ENCODE measurements around the gene CDKN2B-AS1. TPM values are rescaled to one million over a fixed set of nuclear protein-coding genes. Genes with fewer than 3 reads are reported as not detected.

Gene CDKN2B-AS1
- total RNA-seq, 1 donor from 2014 or later: not detected

DNA sequence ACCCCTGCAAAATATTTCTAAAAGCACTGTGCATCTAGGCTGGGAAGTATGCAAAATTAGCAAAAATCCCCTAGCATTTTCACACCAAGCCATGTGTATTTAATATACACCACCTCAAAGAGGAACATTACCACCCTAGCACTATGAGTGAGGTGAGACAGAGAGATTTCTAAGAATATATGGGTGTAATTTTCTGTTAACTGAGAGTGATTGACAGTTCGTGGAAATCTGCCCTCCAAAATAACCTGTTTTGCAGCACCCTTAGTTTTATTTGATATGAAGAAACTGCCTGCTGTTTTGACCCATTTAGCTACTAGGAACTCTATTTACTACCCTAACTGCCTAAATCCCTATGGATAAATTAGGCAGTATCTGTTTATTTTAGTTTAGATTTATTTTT, 78.8 kb downstream of the CDKN2B-AS1 start:
- Mint-ChIP-seq H3K4me1 (no peaks in the 10 kb centered on the region), H3K36me3 (no peaks in the 10 kb centered on the region), H3K27me3 (ENCODE audit: insufficient read depth, low read depth) (no peaks in the 10 kb centered on the region), H3K9me3 (no peaks in the 10 kb centered on the region), H3K4me3 (no peak overlapping the region), H3K27ac (no peak overlapping the region)
- no peaks in the 10 kb centered on the region for H3K27me3 ChIP-seq
- H3K27ac ChIP-seq: no peak overlapping the region
- H3K4me1 ChIP-seq: no peaks in the 10 kb centered on the region
- H4K20me1 ChIP-seq (ENCODE audit: low read depth): no peaks in the 10 kb centered on the region
- H3K9me3 ChIP-seq (ENCODE audit: low read depth): no peaks in the 10 kb centered on the region
- H3K79me2 ChIP-seq (ENCODE audit: low read depth): no peaks in the 10 kb centered on the region
- H3K36me3 ChIP-seq: no peaks in the 10 kb centered on the region
- no peak overlapping the region for H3K9ac ChIP-seq
- TF ChIP-seq, protein P1, sequence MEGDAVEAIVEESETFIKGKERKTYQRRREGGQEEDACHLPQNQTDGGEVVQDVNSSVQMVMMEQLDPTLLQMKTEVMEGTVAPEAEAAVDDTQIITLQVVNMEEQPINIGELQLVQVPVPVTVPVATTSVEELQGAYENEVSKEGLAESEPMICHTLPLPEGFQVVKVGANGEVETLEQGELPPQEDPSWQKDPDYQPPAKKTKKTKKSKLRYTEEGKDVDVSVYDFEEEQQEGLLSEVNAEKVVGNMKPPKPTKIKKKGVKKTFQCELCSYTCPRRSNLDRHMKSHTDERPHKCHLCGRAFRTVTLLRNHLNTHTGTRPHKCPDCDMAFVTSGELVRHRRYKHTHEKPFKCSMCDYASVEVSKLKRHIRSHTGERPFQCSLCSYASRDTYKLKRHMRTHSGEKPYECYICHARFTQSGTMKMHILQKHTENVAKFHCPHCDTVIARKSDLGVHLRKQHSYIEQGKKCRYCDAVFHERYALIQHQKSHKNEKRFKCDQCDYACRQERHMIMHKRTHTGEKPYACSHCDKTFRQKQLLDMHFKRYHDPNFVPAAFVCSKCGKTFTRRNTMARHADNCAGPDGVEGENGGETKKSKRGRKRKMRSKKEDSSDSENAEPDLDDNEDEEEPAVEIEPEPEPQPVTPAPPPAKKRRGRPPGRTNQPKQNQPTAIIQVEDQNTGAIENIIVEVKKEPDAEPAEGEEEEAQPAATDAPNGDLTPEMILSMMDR (IDR thresholded peaks at IDR 0.05): no peak
- TF ChIP-seq EZH2 (IDR thresholded peaks at IDR 0.05): no peak
- TF ChIP-seq EZH2phosphoT487 (IDR thresholded peaks at IDR 0.05): no peak
- DNase-seq (ENCODE audit: low spot score): no peak
- H3F3A ChIP-seq (ENCODE audit: low read depth): no peaks in the 10 kb centered on the region
- H3K4me3 ChIP-seq: no peak overlapping the region
- H2AFZ ChIP-seq (replicated peaks): no peak overlapping the region
- H3K4me2 ChIP-seq: no peak overlapping the region

DNA sequence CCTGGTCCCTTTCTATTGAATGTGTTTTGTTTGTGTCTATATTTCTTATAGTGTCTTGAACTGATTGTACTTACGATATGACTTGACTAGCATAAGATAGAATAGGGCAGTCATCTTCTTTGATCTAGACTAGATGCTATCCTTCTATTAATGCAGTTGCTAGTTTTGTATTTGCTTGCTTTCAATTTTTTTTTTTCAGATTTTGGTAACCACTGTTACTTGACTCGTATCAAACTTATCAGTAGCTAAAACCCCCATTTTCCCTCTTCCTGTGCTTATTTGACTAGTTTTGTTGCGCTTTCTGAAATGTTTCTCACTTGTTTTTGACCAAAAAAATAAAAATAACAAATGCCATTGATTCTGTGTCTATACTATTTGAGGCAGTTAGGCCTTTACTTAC, 83.5 kb downstream of the CDKN2B-AS1 start:
- Histone ChIP-seq H3K27ac (no peak overlapping the region), H3K27me3 (no peaks in the 10 kb centered on the region), H2AFZ (replicated peaks) (peak overlapping the region; percentile 28), H4K20me1 (ENCODE audit: low read depth) (no peaks in the 10 kb centered on the region), H3K79me2 (ENCODE audit: low read depth) (no peaks in the 10 kb centered on the region), H3K4me1 (no peaks in the 10 kb centered on the region), H3K4me2 (no peak overlapping the region), H3K4me3 (no peak overlapping the region), H3K36me3 (no peaks in the 10 kb centered on the region), H3K9ac (no peak overlapping the region), H3K9me3 (ENCODE audit: low read depth) (no peaks in the 10 kb centered on the region), H3F3A (ENCODE audit: low read depth) (no peaks in the 10 kb centered on the region)
- no peak for DNase-seq (ENCODE audit: low spot score)
- Mint-ChIP-seq H3K27ac (no peak overlapping the region), H3K36me3 (no peaks in the 10 kb centered on the region), H3K9me3 (no peaks in the 10 kb centered on the region), H3K4me1 (no peaks in the 10 kb centered on the region), H3K27me3 (ENCODE audit: insufficient read depth, low read depth) (no peaks in the 10 kb centered on the region), H3K4me3 (no peak overlapping the region)
- TF ChIP-seq EZH2phosphoT487 (IDR thresholded peaks at IDR 0.05) (no peak), EZH2 (IDR thresholded peaks at IDR 0.05) (no peak)
- TF ChIP-seq, protein P1 (IDR thresholded peaks at IDR 0.05): no peak

DNA sequence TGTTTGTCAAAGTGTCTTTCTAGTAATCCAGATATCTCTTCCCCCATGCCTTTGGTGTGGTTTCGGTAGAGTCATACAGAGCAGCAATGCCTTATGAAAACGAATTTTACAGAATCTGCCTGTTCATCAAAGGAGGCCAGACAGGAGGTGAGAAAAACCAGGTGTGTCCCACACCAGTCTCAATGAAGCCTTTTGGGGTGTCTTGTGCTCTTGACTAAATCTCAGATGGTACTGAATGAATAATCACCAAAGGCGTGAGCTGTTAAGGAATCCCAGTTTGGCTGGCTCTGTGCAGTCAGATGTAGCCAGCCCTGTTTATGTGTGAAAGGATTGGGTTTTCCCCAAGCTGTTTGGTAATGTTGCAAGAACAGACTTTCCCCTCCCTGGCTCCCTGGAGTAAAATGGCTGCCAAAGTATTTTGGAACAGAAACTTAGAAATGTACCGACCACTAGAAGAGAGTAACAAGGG, 85.3 kb downstream of the CDKN2B-AS1 start:
- DNase-seq (ENCODE audit: low spot score): no peak
- no peaks in the 10 kb centered on the region for H3K36me3 Mint-ChIP-seq

More for the DNA sequence above, 85.3 kb downstream of the CDKN2B-AS1 start:
- H3K4me3 Mint-ChIP-seq: no peak overlapping the region
- no peaks in the 10 kb centered on the region for H3K9me3 ChIP-seq (ENCODE audit: low read depth)
- H3K79me2 ChIP-seq (ENCODE audit: low read depth): no peaks in the 10 kb centered on the region
- H3K4me1 Mint-ChIP-seq: peaks cover 9% of the 10 kb centered on the region
- H3K27me3 ChIP-seq: no peaks in the 10 kb centered on the region
- H3K9ac ChIP-seq: no peak overlapping the region
- H3K9me3 Mint-ChIP-seq: no peaks in the 10 kb centered on the region
- H3K27me3 Mint-ChIP-seq (ENCODE audit: insufficient read depth, low read depth): no peaks in the 10 kb centered on the region
- H3K4me1 ChIP-seq: no peaks in the 10 kb centered on the region
- H3K36me3 ChIP-seq: no peaks in the 10 kb centered on the region
- no peaks in the 10 kb centered on the region for H3F3A ChIP-seq (ENCODE audit: low read depth)
- TF ChIP-seq, protein P1 (IDR thresholded peaks at IDR 0.05): no peak
- TF ChIP-seq EZH2phosphoT487 (IDR thresholded peaks at IDR 0.05) (no peak), EZH2 (IDR thresholded peaks at IDR 0.05) (no peak)
- peak overlapping the region; percentile 86 for H2AFZ ChIP-seq (replicated peaks)
- no peak overlapping the region for H3K27ac ChIP-seq
- H3K4me2 ChIP-seq: no peak overlapping the region
- H3K4me3 ChIP-seq: no peak overlapping the region
- H4K20me1 ChIP-seq (ENCODE audit: low read depth): no peaks in the 10 kb centered on the region
- H3K27ac Mint-ChIP-seq: no peak overlapping the region

All from neural progenitor cell (in vitro differentiated cells).